ENCODE measurements around the gene SSH3.

- TF ChIP-seq CTCF (conservative IDR thresholded peaks at IDR 0.05; ENCODE audit: low read length) (no peak), EZH2phosphoT487 (IDR thresholded peaks at IDR 0.05; ENCODE audit: borderline replicate concordance, low read depth, low read length) (no peak)
Observed at GRCh38 chr11:67255353-67255752, 48.0 kb upstream of the SSH3 start.

All from OCI-LY7 (cell line).